ENCODE results near the gene FAM193B.
A peak's percentile ranks its signal among the peaks of the same experiment; 100 is the strongest.

The FAM193B gene

DNA sequence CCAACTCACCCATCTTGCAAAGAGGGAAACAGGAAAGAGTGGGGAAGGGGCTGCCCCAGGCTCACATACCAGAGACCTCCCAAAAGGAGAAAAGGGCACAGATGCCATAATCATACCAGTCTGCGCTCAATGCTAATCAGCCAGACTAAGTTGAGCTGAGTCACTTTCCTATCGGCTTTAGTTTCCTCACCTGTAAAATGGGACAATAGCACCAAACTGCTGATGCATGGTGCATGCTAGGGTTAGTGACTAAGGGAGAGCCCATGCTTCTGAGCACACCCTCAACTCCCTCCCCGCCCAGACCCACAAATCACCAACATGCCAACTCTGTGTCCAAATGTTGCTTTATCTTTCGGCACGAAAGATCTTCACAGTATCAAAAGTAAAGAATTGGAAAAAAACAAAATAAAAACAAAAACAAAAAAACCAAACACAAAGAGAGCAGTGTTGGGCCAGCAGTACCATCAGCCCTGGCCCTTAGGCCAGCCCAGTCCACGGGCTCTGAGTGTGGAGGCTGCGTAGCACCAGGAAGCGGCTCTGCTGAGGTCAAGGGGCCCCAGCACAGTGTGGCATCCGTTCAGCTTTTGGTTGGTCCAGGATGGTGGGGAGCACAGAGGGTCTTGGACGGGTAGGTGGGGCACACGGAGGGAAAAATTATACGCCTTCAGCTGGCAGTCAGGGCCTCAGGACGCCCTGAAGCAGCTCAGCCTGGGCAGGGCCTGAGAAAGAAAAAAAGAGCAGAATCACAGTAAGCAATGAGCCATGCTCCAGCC lies 34.7 kb downstream of the FAM193B start:
- ChIA-PET CTCF (interaction anchor here (1.0 kb wide), 1 partner anchor 27 kb away, joined by 3 read pairs; no protein-coding TSS in a partner anchor), POLR2A (no interaction called here)
- TF ChIP-seq BHLHE40 (IDR thresholded peaks at IDR 0.05; ENCODE audit: borderline replicate concordance) (no peak), L3MBTL2 (conservative IDR thresholded peaks at IDR 0.05) (no peak), ELF4 (IDR thresholded peaks at IDR 0.05) (no peak), FOXK2 (IDR thresholded peaks at IDR 0.05) (no peak), LEF1 (IDR thresholded peaks at IDR 0.05; ENCODE audit: borderline replicate concordance) (no peak), FOXA1 (IDR thresholded peaks at IDR 0.05) (no peak), SUZ12 (IDR thresholded peaks at IDR 0.05) (no peak), SP1 (IDR thresholded peaks at IDR 0.05) (no peak), TARDBP (IDR thresholded peaks at IDR 0.05) (no peak), HDGF (IDR thresholded peaks at IDR 0.05; ENCODE audit: borderline replicate concordance) (no peak), CTBP1 (IDR thresholded peaks at IDR 0.05; ENCODE audit: borderline replicate concordance) (no peak), FOXM1 (IDR thresholded peaks at IDR 0.05; ENCODE audit: borderline replicate concordance) (no peak), NFRKB (IDR thresholded peaks at IDR 0.05) (no peak), ARNT (IDR thresholded peaks at IDR 0.05) (no peak), ZNF384 (IDR thresholded peaks at IDR 0.05) (no peak)
- TF ChIP-seq, protein P1, sequence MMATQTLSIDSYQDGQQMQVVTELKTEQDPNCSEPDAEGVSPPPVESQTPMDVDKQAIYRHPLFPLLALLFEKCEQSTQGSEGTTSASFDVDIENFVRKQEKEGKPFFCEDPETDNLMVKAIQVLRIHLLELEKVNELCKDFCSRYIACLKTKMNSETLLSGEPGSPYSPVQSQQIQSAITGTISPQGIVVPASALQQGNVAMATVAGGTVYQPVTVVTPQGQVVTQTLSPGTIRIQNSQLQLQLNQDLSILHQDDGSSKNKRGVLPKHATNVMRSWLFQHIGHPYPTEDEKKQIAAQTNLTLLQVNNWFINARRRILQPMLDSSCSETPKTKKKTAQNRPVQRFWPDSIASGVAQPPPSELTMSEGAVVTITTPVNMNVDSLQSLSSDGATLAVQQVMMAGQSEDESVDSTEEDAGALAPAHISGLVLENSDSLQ (IDR thresholded peaks at IDR 0.05): no peak
- DNase-seq (ENCODE audit: extremely low spot score): no peak

DNA sequence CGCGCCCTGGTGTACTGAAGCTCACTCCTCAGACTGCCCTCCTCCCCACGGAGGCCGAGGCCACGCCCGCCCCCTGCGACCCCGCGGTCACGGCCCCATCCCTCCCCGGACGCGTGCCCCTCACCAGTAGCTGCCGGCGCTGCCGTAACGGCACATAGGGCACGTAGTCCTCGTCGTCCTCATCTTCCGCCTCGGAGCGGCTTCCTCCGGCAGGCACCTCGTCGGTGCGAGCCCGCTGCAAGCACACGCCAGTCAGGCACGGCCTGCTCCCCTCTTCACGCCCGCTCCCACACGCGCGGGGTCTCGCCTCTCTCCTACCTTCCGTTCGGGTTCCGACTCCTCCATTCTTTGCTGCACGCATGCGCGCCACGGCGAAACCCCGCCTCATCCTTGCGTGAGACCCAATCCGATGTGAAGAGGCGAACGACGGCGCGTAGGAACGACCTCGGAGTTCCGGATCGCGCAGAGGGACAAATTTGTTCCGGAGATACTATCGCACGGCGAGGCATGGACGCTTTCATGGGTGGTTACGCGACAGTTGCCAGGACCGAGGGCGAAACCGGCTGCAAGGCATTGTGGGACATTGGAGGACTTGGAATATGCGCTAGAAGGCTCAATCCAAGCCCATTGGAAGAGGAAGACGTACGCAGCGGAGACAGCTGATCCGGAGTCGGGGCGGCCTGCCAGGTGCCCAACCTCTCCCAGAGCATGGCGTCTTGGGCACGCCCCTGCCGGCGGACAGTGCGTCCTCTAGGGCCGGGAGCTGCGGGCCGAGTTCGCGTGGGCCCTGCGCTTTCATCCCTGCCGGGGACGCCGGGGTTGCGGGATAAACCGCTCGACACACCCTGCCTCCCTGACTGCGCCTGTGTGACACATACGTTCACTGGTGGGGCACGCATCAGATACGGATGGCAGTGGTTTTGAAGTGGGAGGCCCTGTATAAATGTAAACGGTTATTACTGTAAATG lies 37.5 kb downstream of the FAM193B start, which contains the start of gene DDX41:
Gene DDX41, minus strand, starts transcription at position 361 of the 968 bp plus-strand sequence. Its CDS starts 16 bp downstream, at position 345.
- DNase-seq (ENCODE audit: extremely low spot score): peak; percentile 99
- TF ChIP-seq L3MBTL2 (conservative IDR thresholded peaks at IDR 0.05) (peak; percentile 57), BHLHE40 (IDR thresholded peaks at IDR 0.05; ENCODE audit: borderline replicate concordance) (no peak)
- TF ChIP-seq, protein P1 (IDR thresholded peaks at IDR 0.05): 0 out of 2 replicates have a peak, but pooled peaks have one; percentile 25
- CTCF ChIA-PET: interaction anchor here (0.7 to 2.4 kb wide), 2 partner anchors 15 to 126 kb away, joined by 3 to 8 read pairs; no protein-coding TSS in a partner anchor
- POLR2A ChIA-PET: interaction anchor here (0.6 to 2.2 kb wide), 13 partner anchors 9 to 150 kb away, joined by 3 to 8 read pairs (median 5); partner anchors contain the start of genes DBN1 and PDLIM7

DNA sequence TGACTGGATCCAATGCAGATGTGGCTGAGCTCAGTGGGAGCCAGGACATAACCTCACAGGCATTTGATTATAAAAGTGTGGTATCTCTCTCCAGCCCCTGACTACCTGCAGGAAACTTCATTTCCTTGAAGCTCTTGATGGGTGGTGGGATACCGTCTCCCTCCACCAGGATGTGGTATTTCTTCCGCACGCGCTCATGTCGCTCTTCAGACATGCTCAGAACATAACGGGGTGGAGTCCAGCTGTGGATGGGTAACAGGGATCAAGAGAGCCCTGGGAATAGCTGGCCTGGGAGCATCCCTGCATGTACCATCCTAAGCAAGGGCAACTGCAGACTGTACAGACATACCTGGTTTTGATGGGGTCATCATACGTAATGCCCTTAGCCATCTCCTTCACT lies 38.8 kb downstream of the FAM193B start:
- TF ChIP-seq CTBP1 (IDR thresholded peaks at IDR 0.05; ENCODE audit: borderline replicate concordance) (no peak), NFRKB (IDR thresholded peaks at IDR 0.05) (no peak), LEF1 (IDR thresholded peaks at IDR 0.05; ENCODE audit: borderline replicate concordance) (no peak)
- POLR2A ChIA-PET: interaction anchor here (1.0 to 2.2 kb wide), 8 partner anchors 9 to 149 kb away, joined by 3 to 8 read pairs (median 5); partner anchors contain the start of genes DBN1 and PDLIM7
- no peak for DNase-seq (ENCODE audit: extremely low spot score)
- CTCF ChIA-PET: interaction anchor here (0.7 to 2.4 kb wide), 3 partner anchors 14 to 125 kb away, joined by 3 to 8 read pairs (median 3); no protein-coding TSS in a partner anchor

DNA sequence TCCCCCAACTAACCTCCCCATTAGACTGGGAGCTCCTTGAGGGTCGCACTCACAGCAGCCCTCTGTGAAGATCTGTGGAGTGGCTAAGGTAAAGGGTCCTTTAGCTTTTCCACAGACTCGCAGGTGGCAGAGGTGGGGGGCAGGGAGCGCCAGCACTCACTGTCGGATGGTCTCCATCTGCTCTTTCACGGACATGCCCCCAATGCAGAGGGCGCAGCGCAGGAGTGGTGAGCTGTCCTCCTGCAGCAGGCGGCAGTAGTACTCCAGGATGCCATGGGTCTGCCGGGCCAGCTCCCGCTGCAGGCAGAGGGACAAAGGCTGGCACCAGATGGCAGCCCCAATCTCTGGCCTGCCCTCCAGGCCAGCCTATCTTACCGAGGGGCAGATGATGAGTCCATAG lies 39.8 kb downstream of the FAM193B start:
- CTCF ChIA-PET: interaction anchor here (1.4 kb wide), 1 partner anchor 59 kb away, joined by 3 read pairs; no protein-coding TSS in a partner anchor
- POLR2A ChIA-PET: no interaction called here
- DNase-seq (ENCODE audit: extremely low spot score): no peak
- no peak for TF ChIP-seq LEF1 (IDR thresholded peaks at IDR 0.05; ENCODE audit: borderline replicate concordance)
- TF ChIP-seq FOXM1 (IDR thresholded peaks at IDR 0.05; ENCODE audit: borderline replicate concordance): no peak
- no peak for TF ChIP-seq HDGF (IDR thresholded peaks at IDR 0.05; ENCODE audit: borderline replicate concordance)
- TF ChIP-seq, protein P1 (IDR thresholded peaks at IDR 0.05): no peak
- no peak for TF ChIP-seq ELF4 (IDR thresholded peaks at IDR 0.05)

DNA sequence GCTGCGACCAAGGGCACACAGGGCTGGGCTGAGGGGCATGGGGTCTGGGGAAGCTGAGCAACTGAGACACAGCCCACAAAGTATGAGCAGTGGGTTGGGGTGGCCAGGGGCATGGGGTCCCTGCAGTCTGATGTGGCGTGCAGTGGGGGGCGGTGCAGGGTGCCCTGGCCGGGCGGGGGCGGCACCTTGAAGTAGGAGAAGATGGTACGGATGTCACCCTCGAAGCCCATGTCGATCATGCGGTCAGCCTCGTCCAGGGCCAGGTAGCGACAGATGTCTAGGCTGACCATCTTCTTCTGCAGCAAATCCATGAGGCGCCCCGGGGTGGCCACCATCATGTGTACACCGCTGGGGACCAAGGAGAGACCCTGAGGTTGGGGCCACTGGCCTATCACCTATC lies 40.9 kb downstream of the FAM193B start:
- TF ChIP-seq, protein P1 (IDR thresholded peaks at IDR 0.05): no peak
- no peak for TF ChIP-seq TARDBP (IDR thresholded peaks at IDR 0.05)
- no peak for TF ChIP-seq FOXM1 (IDR thresholded peaks at IDR 0.05; ENCODE audit: borderline replicate concordance)
- no peak for TF ChIP-seq BHLHE40 (IDR thresholded peaks at IDR 0.05; ENCODE audit: borderline replicate concordance)
- no peak for TF ChIP-seq HDGF (IDR thresholded peaks at IDR 0.05; ENCODE audit: borderline replicate concordance)
- POLR2A ChIA-PET: no interaction called here
- DNase-seq (ENCODE audit: extremely low spot score): no peak
- CTCF ChIA-PET: no interaction called here

Data from HEK293T (cell line).